Measurements from ENCODE around the gene CTCF. TPM values are rescaled to one million over a fixed set of nuclear protein-coding genes. Genes with fewer than 3 reads are reported as not detected.
A peak's percentile ranks its signal among the peaks of the same experiment; 100 is the strongest.

CTCF gene
- polyA plus RNA-seq, 1 experiment = 24.4 TPM

- ChIA-PET POLR2A (interaction anchor here (0.6 to 2.0 kb wide), 8 partner anchors 9 to 233 kb away, joined by 3 to 15 read pairs (median 3); partner anchors contain the start of genes CTCF and PSKH1), CTCF (interaction anchor here (0.6 to 2.1 kb wide), 8 partner anchors 7 to 224 kb away, joined by 3 to 18 read pairs (median 4); partner anchors contain the start of genes CTCF and NRN1L)
- H3K27me3 ChIP-seq (ENCODE audit: control insufficient read depth, insufficient read depth, low read length) = no peaks in the 10 kb centered on the region
- peak within 1 kb of the TSS; percentile 92 for H3K4me3 ChIP-seq (ENCODE audit: low read depth, low read length)
- H3K27ac ChIP-seq (ENCODE audit: low read depth, low read length) = peak within 1 kb of the TSS; percentile 91
- TF ChIP-seq CTCF (IDR thresholded peaks at IDR 0.05; ENCODE audit: low read depth, low read length) = no peak
- no peaks in the 10 kb centered on the region; the same call in 1 of the 2 replicates for H3K9me3 ChIP-seq (ENCODE audit: control insufficient read depth, insufficient read depth, low read length)
- DNase-seq (ENCODE audit: low read depth, low spot score) = peak; percentile 68
Observed at GRCh38 chr16:67659675-67660563, 97.6 kb downstream of the CTCF start, which contains the start of gene ACD. ACD (minus strand) TSS chr16:67660260; CDS start chr16:67660220, 40 bp downstream.

GRCh38 chr16:67660564-67661028, 98.3 kb downstream of the CTCF start, which contains the start of gene PARD6A:
PARD6A (plus strand) TSS chr16:67660960; CDS start chr16:67661039, 79 bp downstream.
- DNase-seq (ENCODE audit: low read depth, low spot score) = peak; percentile 91
- no peak for TF ChIP-seq CTCF (IDR thresholded peaks at IDR 0.05; ENCODE audit: low read depth, low read length)
- POLR2A ChIA-PET = interaction anchor here (0.6 to 2.0 kb wide), 7 partner anchors 10 to 150 kb away, joined by 3 to 15 read pairs (median 3); partner anchors contain the start of gene CTCF

GRCh38 chr16:67661101-67661761, 98.9 kb downstream of the CTCF start:
- Histone ChIP-seq H3K27ac (ENCODE audit: low read depth, low read length) (no peak overlapping the region), H3K27me3 (ENCODE audit: control insufficient read depth, insufficient read depth, low read length) (no peaks in the 10 kb centered on the region), H3K9me3 (ENCODE audit: control insufficient read depth, insufficient read depth, low read length) (no peaks in the 10 kb centered on the region; the same call in 1 of the 2 replicates), H3K4me3 (ENCODE audit: low read depth, low read length) (peak overlapping the region; percentile 92)
- ChIA-PET POLR2A (interaction anchor here (0.5 to 2.0 kb wide), 2 partner anchors 18 to 99 kb away, joined by 3 to 15 read pairs; partner anchors contain the start of gene CTCF), CTCF (interaction anchor here (0.6 to 2.1 kb wide), 2 partner anchors 140 to 279 kb away, joined by 3 to 18 read pairs; no protein-coding TSS in a partner anchor)
- no peak for DNase-seq (ENCODE audit: low read depth, low spot score)
- no peak for TF ChIP-seq CTCF (IDR thresholded peaks at IDR 0.05; ENCODE audit: low read depth, low read length)

More at GRCh38 chr16:67660564-67661028, 98.3 kb downstream of the CTCF start, which contains the start of gene PARD6A:
- CTCF ChIA-PET = interaction anchor here (0.6 to 2.1 kb wide), 8 partner anchors 11 to 279 kb away, joined by 3 to 18 read pairs (median 4); partner anchors contain the start of genes CTCF and NRN1L
- Histone ChIP-seq H3K4me3 (ENCODE audit: low read depth, low read length) (peak within 1 kb of the TSS; percentile 92), H3K27ac (ENCODE audit: low read depth, low read length) (peak within 1 kb of the TSS; percentile 91), H3K27me3 (ENCODE audit: control insufficient read depth, insufficient read depth, low read length) (no peaks in the 10 kb centered on the region), H3K9me3 (ENCODE audit: control insufficient read depth, insufficient read depth, low read length) (no peaks in the 10 kb centered on the region; the same call in 1 of the 2 replicates)

GRCh38 chr16:67661886-67662652, 99.7 kb downstream of the CTCF start:
- no peaks in the 10 kb centered on the region; the same call in 1 of the 2 replicates for H3K9me3 ChIP-seq (ENCODE audit: control insufficient read depth, insufficient read depth, low read length)
- DNase-seq (ENCODE audit: low read depth, low spot score) = no peak
- ChIA-PET POLR2A (no interaction called here), CTCF (interaction anchor here (0.6 to 11.4 kb wide), 3 partner anchors 115 to 179 kb away, joined by 3 to 181 read pairs (median 7); no protein-coding TSS in a partner anchor)
- no peak overlapping the region for H3K4me3 ChIP-seq (ENCODE audit: low read depth, low read length)
- no peaks in the 10 kb centered on the region for H3K27me3 ChIP-seq (ENCODE audit: control insufficient read depth, insufficient read depth, low read length)
- TF ChIP-seq CTCF (IDR thresholded peaks at IDR 0.05; ENCODE audit: low read depth, low read length) = no peak
- H3K27ac ChIP-seq (ENCODE audit: low read depth, low read length) = no peak overlapping the region
